ENCODE results near the gene P2RY2.

DNA sequence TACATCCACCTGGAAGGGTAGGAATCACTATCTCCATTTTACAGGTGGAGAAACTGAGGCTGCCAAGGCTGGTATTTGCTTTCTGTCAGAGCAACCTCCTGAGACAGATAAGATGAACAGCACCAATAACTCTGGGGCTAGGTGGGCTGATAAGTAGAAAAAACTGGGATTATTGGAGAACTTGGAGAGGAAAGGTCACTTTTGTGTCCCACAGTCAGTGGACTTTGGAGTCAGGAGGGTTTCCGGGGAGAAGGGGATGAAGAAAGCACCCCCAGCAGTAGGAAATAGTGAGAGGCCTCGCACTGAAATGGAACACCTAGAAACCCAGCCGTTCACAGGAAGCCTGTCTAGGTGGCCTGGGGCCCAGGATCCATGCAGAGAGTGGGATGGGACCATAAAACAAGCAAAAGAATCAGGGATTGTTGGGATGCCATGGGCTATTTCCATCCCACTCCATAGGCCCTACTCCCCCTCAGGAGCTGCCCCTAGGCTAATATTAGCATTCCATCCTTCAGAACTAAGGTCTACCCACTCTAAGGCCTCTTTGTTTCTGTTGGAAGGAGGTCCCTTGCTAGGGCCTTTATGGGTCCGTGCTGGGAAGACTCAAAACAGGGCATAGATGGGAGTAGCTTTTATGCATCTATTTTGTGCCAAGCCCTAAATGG lies 45.0 kb upstream of the P2RY2 start:
- TF ChIP-seq, protein P1, sequence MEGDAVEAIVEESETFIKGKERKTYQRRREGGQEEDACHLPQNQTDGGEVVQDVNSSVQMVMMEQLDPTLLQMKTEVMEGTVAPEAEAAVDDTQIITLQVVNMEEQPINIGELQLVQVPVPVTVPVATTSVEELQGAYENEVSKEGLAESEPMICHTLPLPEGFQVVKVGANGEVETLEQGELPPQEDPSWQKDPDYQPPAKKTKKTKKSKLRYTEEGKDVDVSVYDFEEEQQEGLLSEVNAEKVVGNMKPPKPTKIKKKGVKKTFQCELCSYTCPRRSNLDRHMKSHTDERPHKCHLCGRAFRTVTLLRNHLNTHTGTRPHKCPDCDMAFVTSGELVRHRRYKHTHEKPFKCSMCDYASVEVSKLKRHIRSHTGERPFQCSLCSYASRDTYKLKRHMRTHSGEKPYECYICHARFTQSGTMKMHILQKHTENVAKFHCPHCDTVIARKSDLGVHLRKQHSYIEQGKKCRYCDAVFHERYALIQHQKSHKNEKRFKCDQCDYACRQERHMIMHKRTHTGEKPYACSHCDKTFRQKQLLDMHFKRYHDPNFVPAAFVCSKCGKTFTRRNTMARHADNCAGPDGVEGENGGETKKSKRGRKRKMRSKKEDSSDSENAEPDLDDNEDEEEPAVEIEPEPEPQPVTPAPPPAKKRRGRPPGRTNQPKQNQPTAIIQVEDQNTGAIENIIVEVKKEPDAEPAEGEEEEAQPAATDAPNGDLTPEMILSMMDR (conservative IDR thresholded peaks at IDR 0.05; ENCODE audit: low read depth in 2 of 2): no peak
- TF ChIP-seq EZH2 (IDR thresholded peaks at IDR 0.05; ENCODE audit: low read depth, unreplicated experiment): no peak
- TF ChIP-seq EZH2phosphoT487 (IDR thresholded peaks at IDR 0.05; ENCODE audit: unreplicated experiment): no peak
- no peak for TF ChIP-seq POLR2AphosphoS5 (IDR thresholded peaks at IDR 0.05; ENCODE audit: low read depth)
- TF ChIP-seq, protein P2, sequence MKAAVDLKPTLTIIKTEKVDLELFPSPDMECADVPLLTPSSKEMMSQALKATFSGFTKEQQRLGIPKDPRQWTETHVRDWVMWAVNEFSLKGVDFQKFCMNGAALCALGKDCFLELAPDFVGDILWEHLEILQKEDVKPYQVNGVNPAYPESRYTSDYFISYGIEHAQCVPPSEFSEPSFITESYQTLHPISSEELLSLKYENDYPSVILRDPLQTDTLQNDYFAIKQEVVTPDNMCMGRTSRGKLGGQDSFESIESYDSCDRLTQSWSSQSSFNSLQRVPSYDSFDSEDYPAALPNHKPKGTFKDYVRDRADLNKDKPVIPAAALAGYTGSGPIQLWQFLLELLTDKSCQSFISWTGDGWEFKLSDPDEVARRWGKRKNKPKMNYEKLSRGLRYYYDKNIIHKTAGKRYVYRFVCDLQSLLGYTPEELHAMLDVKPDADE (IDR thresholded peaks at IDR 0.05): no peak
- no peak for TF ChIP-seq ZNF331 (CRISPR knock-in tag; IDR thresholded peaks at IDR 0.05; ENCODE audit: low read depth)
- TF ChIP-seq, protein P3, sequence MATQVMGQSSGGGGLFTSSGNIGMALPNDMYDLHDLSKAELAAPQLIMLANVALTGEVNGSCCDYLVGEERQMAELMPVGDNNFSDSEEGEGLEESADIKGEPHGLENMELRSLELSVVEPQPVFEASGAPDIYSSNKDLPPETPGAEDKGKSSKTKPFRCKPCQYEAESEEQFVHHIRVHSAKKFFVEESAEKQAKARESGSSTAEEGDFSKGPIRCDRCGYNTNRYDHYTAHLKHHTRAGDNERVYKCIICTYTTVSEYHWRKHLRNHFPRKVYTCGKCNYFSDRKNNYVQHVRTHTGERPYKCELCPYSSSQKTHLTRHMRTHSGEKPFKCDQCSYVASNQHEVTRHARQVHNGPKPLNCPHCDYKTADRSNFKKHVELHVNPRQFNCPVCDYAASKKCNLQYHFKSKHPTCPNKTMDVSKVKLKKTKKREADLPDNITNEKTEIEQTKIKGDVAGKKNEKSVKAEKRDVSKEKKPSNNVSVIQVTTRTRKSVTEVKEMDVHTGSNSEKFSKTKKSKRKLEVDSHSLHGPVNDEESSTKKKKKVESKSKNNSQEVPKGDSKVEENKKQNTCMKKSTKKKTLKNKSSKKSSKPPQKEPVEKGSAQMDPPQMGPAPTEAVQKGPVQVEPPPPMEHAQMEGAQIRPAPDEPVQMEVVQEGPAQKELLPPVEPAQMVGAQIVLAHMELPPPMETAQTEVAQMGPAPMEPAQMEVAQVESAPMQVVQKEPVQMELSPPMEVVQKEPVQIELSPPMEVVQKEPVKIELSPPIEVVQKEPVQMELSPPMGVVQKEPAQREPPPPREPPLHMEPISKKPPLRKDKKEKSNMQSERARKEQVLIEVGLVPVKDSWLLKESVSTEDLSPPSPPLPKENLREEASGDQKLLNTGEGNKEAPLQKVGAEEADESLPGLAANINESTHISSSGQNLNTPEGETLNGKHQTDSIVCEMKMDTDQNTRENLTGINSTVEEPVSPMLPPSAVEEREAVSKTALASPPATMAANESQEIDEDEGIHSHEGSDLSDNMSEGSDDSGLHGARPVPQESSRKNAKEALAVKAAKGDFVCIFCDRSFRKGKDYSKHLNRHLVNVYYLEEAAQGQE (IDR thresholded peaks at IDR 0.05; ENCODE audit: unreplicated experiment): no peak

Measured in GM23338 (cell line).